NOMO-1 treated with DMSO at 0.1 percent for 48 hours (cell line): ENCODE data around the gene SMPD2.
"Not testable (repeated sequence)": the region's sequence is repeated elsewhere in the genome, so short reads cannot be mapped to it uniquely, and the experiment has no call there.

Experiments used
- DNase-seq: peaks from one replicate; lab custom pipeline; 2025; ENCODE audit not compliant: unreplicated experiment; lab: John Stamatoyannopoulos, UW

The SMPD2 gene

DNA sequence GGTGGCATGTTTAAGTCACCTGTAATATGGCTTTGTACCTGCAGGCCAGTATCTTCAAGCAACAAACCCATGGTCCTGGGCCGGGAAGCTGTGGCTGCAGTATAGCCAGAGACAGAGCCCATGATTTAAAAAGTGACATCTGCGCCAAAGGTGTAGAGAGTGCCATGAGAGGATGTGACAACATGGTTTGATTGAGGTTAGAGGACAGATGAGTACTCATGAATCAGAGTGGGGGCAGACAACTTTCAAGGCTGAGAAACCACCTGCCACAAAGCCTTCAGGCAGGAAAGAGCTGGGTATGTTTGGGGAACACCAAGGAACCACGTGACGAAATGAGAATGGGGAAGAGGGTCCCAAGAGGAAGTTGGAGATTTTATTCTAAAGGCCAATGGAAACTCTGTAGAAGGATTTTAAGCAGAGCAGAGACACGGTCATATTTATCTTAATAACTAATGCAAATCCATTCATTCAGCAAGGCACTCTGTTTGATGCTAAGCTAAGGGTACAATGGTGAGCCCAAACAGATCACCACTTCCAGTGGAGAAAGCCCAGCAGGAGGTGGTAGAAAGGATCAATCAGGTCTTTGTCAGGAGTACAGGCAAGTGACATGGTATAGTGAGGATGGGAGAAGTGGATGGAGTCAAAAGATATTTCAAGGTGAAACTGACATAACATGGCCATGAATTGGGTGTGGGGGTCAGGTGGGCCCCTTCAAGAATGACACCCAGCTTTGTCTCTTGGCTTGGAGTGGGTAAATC is 18.4 kb downstream of the SMPD2 start:
- DNase-seq, result peak; percentile 62

DNA sequence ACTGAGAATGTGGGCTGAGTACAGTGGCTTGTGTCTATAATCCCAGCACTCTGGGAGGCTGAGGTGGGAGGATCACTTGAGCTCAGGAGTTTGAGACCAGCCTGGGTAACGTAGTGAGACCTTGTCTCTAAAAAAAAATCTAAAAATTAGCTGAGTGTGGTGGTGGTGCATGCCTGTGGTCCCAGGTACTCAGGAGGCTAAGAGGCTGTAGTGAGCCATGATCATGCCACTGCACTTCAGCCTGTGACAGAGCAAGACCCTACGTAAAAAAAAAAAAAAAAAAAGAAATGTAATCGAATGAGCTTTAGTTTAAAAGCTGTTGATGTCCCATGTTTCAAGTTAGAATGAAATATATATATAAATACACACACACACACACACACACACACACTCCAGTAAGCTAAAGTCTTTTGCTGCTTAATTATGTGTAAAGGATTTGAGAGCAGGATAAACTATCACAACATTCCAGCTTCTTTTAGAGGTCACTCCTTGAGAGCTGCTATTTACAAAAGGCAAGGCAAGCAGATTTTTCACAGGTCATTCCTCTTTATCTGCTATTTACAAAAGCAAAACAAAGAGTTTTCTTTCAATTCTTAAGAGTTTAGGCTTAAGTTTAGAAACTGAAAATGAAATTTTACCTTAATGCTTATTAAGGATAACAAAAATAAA is 19.8 kb downstream of the SMPD2 start:
- DNase-seq, result no peak

DNA sequence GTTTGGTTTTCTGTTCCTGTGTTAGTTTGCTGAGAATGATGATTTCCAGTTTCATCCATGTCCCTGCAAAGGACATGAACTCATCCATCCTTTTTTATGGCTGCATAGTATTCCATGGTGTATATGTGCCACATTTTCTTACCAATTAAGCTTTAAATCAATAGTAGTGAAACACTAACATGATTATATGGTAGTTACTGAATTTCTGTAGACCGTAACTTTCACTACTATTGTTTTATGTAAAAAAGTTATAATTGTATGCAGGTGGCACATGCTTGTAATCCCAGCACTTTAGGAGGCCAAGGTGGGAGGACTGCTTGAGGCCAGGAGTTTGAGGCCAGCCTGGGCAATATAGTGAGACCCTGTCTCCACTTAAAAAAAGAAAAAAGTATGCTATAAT is 20.7 kb downstream of the SMPD2 start:
- DNase-seq, result not testable (repeated sequence)

DNA sequence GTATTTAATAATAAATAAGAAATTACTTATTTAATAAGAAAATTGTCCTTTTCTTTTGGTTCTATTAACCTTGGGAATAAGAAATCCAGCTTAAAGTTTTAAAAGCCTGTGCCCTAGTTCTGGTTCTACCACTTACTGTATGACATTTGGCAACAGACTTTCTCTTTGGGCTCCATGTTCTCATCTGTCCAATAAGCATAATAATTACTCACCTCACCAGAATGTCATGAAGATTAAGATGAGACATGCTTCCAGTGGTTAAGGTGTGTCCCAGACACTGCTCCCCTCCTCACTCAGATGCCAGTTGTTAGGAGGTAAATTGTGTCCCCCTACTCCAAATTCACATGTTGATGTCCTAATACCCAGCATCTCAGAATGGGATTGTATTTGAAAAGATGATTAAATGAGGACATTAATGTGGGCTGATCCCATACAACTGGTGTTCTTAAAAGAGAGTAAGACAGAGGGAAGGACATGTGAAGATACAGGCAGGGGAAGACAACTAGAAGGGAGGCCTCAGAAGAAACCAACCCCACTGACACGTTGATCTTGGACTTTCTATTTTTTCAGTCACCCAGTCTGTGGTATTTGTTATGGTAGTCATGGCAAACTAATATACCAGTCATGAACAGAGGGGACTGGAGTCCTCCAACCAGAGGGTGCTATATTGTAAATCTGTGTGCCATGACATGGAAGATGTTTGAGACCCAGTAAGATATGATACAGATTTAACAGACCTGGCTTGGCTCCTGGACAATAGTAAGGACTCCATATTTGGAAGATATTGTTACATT is 21.4 kb downstream of the SMPD2 start:
- DNase-seq, result no peak

DNA sequence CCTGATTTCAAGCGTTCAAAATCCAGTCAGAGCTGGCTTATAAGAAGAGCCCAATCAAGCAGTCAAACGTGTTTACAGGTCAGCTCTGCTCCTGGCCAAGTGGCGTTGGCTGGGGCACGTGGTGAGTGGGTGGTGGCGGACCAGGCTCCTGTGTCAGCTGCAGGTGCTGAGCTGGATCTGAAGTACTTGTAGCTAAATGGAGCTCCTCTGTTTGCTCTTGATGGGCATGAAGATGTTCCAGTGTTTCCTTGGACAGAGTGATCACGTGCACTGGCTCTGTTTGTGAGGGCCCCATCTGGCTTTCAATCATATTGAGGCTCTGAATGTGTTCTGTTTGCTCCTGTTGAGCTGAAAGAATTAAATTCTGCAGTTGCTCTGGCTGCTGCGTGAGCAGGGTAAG is 25.2 kb downstream of the SMPD2 start:
- DNase-seq, result no peak

DNA sequence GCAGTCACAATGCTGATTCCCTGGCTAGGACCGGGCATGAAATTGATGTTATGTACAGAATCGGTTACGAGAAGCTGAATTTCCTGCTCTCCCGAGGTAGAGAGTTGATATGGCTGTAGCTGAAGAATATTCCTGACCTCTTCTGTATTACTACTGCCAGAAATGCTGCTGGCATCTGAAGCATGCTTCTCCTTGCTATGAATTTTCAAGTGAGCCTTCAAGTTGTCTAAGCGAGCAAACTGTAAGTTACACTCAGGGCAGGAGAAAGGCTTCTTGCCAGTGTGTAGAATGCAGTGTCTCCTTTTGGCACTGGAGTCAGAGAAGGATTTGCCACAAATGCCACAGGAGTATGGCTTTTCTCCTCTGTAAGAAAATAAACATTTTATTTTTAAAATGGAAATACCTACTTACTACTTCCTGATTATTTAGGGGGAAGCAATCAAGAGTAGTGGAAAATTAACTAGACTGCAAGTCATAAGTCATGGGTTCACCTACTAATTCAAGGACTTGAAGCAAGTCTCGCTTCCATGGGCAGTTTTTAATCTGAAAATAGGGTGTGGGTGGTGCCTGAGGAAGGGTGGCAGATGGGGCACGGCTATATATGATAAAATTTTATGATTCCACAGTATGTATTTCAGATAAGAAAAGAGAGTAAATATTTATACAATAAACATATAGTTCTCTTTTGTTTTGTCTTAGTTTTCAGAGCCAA is 25.8 kb downstream of the SMPD2 start:
- DNase-seq, result no peak

DNA sequence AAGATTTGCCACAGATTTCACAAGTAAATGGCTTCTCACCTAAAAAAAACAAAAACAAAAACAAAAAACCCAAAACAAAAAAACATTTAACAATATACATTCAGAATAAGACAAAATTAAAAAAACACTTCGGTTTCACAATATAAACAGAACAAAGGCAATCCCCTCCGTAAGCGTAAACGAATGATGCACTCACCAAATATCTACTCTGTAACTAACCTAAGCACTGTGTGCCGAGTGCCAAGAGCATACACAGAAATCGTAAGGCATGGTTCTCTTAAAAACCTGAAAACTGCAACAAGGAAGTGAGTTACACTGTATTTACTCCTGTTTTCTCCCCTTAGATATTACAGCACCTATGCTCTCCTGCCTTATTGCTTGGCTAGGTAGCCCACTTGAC is 27.2 kb downstream of the SMPD2 start:
- no peak for DNase-seq

DNA sequence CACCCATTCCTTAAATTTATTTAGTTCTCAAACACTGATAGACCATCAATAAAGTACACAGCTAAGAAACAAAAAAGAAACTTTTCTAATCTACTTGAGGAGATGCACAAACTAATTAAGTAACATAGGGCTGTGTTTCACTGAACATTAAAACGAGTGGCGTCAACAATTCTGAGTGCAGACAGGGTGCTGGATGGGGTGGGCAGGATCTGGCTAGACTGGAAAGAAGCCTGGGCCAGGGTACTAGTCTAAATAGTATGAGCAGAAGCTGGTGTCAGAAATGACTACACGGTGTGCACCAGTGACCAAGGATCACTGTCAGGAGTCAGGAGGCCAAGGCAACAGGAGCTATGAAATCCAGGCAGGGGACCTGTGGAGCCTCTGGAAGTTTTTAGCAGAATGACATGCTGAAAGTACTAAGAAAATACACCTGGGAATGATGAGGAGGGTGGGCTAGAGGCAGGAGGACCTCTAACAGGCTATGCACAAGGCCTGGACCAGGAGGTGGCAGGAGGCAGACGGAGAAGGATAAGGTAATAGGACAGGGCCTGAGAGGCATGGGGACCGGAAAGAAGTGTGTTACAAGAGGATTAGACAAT is 29.2 kb downstream of the SMPD2 start:
- DNase-seq, result no peak

DNA sequence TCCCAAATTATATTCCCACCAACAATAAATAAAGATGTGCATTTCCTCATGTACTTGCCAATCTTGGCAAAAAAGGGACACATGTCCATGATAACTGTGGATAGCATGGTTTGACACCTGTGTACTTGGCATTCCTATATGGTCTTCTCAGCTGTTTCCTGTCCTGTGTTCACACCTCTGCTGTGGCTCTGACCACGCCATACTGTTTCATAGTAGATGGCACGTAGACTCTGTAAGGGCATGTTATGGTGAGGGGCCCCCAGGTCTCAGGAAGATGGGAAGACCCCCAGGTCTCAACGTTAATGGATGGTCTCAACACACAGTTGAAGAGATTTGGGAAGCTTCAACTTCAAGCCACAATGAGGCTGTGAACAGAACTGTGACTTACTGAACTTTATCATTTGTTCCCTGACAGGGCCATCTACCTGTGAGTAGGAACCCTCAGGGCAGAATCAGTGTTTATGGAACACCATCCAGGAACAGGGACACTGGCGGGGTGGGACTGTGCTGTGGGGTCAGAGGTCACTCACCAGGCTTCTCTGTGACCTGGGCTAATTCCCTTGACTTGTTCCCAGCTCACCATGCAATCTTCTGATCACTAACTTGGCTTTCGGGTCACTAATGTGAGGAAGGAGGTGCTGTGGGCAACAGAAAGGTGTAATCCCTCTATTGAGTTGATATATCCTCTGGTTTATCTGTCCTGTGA is 30.7 kb downstream of the SMPD2 start:
- DNase-seq, result no peak

DNA sequence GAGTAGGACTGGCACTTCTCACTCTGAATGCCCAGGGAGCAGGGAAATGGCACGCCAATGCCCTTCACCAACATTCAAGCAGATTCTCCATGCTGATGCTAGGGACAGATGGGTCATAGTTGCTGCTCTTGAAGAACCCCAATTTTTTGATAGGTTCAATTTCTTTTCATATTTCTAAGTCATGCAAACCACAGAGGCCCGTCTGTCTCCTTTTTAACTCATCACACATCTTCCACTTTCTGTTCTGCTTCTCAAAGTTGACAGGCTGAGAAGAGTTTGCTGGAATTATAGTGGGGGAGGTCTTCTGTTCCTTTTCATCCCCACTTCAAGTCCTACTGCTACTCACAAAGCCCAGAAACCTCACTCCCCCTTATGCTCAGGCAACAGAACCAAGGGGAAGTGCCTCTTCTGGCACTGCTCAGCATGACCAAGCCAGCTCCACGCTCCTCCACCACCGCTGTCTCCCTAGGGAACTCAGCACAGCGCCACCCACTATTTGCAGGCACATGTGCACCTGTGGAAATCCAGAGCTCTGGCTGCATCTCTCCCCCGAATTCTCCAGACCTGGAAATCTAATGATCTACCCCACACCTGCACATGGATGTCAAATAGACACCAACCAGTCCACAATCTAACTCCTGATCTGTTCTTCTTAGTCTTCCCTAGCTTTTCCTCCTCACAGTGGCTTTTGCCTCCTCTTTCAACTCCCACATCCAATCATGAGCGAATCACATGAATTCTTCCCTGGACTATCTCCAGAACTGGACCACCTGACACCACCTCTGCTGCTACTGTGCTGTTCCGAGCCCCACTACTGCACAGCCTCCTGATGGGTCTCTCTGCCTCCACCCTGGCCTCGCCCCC is 31.8 kb downstream of the SMPD2 start:
- no peak for DNase-seq

DNA sequence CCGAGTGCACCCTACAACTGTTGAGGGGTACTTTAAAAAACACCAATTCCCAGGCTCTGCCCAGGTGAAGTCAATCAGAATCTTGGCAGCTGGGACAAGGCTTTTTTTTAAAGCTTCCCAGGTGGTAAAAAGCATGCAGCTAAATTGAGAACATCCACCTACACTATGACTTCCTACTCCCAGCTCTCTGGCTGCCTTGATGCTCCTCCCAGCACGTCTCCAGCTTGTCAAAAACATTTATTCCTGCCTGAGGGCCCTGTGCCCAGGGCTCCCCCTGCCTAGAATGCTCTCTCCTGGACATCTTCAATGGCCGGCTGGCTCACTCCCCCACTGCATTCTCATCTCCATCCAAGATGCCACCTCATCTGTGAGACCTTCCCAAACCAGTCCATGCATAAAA is 32.6 kb downstream of the SMPD2 start:
- no peak for DNase-seq

DNA sequence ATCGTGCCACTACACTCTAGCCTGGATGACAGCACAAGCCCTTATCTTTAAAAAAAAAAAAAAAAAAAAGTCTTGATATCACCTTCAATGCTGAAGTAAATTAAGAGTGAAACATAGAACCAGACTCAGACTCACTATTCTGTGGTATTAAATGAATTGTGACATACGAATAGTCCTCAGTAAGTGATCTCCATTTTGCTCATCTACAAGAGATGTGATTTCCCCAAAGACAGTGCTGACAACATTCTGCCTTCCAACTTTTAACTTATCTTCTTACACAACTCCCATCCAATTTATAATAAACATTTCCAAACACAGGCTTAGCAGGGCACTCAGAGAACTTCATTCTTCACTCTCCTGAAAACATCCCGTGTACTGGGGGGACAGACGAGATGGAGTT is 34.5 kb downstream of the SMPD2 start:
- no peak for DNase-seq

DNA sequence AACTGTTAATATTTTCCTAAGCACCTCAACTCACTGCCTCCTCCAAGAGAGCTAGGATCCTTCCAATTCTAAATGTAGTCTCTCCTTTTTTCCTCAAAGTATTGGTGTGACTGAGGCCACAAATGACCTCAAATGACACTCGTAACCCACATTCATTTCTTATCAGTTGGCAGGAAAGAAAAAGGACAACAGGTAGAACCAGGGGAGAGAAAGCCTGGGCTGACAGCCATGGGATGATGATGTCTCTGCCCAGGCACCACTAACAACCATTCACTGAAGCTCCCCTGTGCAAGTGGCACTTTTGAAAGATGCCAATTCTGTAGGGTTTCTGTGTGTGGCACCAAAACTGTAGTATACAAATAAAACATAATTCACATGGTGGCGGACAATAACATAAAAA is 35.1 kb downstream of the SMPD2 start:
- DNase-seq, result no peak

DNA sequence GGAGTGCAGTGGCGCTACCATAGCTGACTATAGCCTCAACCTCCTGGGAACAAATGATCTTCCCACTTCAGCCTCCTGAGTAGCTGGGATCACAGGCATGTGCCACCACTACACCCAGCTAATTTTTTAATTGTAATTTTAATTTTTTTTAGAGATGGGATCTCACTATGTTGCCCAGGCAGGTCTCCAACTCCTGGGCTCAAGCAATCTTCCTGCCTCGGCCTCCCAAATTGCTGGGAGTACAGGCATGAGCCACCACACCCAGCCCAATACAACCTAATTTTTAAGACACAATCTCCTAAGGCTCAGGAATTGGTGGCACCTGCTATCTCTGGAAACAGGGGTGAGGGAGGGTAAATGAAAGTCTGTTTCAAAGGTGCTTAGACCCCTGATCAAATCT is 36.7 kb downstream of the SMPD2 start:
- DNase-seq, result no peak

DNA sequence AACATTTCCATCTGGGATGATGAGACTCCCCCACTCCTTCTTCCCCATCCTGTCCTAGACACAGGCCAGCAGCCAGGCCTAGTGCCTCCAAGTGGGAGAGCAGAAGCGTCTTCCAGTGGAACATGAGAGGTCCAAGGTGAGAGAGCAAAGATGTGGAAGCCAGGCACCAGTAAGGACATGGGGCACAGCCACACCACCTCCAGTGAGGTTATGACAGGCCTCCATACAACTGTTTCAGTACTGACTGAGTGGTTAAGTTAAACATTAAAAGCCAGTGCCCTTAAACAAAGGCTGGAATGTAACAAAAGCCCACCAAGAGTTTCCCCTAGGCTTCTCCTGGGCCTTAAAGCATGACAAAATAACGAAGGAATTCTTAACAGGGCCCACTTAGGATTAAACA is 37.2 kb downstream of the SMPD2 start:
- DNase-seq, result no peak

DNA sequence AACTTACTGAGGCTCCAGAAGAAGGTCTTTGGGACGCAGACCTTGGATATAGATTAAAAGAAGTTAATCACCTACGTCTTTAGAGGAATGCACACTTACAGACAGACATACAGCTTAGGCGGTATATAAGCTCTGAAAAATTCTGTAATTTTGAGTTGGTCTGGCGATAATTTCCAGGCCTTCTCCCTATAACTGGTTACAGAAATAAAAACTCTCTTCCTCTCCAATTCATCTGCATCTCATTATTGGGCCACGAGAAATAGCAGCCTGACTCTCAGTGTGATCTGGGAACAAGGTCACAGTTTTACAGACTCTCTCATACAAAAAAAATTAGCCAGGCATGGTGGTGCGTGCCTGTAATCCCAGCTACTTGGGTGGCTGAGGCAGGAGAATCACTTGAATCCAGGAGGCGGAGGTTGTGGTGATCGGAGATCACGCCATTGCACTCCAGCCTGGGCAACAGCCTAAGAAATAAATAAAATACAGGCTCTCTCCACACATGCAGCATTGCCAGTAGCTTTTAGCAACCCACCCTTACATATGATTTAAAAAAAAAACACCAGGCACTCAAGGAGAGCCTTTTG is 37.8 kb downstream of the SMPD2 start:
- no peak for DNase-seq

DNA sequence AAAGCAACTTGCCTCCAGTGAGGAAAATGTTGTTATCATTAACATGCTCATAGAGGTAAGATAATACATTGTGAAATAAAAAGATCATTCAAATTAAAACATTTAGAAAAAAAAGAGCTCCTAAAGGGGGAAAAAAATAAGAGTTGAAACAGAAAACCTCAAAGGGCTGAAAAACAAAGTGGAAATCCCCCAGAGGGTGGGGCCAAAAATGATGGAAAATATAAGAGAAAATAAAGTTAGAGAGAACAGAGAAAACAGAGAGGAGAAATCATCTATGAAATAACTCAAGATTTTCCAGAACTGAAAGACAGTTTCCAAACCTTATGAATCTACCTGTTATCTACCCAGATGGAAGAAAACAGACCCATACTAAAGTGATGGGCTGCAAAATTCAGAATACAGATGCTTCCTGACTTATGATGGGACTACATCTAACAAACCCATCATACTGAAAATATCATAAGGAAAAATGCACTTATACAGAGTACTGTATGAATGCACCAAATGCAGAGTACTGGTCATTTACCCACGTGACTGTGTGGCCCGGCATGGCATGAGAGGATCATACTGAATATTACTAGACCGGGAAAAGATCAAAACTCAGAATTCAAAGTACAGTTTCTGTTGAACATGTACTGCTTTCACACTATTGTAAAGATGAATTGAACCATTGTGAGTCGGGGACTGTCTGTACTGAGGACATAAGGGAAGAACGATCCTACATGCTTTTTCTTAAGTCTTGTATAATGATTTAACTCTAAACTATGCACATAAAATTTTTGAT is 38.5 kb downstream of the SMPD2 start:
- DNase-seq, result no peak

DNA sequence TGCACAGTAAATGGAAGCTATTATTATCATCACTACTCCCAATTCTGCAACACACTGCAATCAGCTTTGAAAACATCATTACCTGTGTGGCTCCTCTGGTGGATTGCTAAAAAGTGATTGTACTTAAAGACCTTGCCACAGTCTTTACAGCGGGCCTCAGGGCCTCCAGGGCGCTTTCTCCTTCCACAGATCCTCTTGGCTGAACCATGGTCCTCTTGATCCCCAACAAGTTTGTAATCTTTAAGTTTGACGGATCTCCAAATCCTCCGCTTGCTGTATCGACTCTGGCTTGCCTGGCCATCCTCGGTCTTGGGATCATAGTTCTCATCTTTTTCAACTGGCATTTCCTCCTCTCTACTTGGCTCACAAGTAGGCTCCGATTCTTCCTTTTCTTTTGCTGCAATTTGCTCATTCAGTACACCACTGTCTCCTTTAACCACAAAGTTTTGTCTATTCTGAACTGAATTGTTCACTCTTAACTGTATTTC is 40.5 kb downstream of the SMPD2 start:
- DNase-seq, result no peak
